GM11168 (cell line): Measurements from ENCODE around the gene FOXA2.

Source experiments
- in situ Hi-C: fragments of 300-500 bp; cut with MboI; formaldehyde crosslinking; loops from one replicate; pipeline ENCODE4 v1.12.0; 2022; ENCODE audit warnings: low sequenced_read_pairs; ENCODE audit not compliant: unreplicated experiment

The FOXA2 gene

DNA sequence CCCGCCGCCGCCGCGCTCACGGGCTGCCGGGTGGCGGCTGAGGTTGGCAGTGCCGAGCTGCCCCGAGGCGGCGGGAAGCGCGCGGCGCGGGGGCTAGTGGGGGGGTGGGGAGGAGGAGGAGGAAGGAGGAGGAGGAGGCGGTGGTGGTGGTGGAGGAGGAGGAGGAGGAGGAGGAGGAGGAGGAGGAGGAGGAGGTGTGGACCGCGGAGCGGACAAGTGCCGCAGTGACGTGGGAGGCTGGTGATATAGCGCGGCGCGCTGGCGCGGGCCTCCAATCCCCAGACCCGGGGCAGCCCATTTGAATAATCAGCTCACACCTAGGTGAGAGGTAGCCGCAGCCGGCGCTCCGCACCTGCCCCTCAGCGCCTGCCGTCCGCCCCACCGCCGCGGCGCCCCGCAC lies at the start of gene FOXA2:
Gene FOXA2, minus strand, starts transcription at position 51 of the 400 bp plus-strand sequence. CDS start 294 bp downstream, outside the sequence.
- in situ Hi-C loops: loop anchor here (25.0 kb wide), 1 partner anchor 1072 kb away; the partner anchor contains the start of gene NKX2-2

DNA sequence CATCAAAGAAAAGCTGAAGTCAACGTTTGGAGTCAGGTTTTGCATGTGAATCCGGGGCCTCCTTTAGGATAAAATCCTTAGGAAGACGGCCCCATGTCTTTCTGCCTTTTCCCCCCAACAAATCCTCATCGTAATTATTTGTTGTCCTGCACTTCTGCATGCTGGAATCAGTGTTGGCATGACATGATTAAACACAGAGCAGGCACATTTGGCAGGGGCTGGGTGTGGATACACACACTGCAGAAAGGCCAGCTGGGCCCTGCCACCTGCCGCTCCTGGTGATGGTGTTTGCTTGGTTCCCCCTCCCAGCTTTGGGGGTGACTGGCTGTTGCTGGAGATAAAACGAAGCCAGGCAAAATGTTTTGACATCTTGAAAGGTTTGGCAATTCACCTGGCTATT lies 46.3 kb upstream of the FOXA2 start:
- in situ Hi-C loops: no loop called here

DNA sequence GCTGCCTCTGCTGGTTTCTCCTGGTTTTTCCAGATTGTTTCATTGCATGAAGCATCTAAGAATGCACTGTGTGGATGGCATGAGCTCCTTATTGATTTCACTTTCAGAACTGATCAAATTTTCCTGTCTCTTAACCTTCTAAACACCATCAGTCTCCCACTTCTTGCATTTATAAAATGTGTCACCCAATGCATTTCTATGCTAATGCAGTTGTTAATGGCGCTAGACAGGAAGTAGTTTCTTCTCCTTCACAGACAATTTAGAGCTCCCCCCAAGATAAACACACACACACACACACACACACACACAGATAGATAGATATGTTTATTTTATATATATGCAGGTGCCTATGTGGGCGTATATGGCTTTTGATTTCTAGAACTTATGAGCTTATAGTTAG lies 45.6 kb upstream of the FOXA2 start:
- in situ Hi-C loops: no loop called here

DNA sequence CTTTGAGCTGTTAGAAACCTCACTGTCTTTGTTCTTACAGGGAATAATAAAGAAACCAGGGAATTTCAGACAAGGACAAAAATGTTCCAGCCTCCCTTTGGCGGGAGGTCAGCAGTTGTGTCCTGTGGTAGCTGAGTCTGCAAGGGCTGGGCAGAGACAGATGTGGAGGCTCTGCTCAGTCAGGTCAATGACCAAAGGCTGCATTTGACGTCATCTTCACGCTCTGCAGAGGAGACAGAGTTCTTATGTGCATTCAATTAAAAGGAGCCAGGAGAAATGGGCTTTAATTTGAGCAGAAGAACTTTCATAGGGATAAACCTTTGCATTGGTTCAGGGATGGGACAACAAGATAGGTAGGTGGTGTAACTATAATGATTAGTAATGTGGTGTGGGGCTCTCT lies 45.1 kb upstream of the FOXA2 start:
- in situ Hi-C loops: no loop called here

GRCh38 chr20:22626496-22626895 lies 42.1 kb upstream of the FOXA2 start:
- in situ Hi-C loops: no loop called here

DNA sequence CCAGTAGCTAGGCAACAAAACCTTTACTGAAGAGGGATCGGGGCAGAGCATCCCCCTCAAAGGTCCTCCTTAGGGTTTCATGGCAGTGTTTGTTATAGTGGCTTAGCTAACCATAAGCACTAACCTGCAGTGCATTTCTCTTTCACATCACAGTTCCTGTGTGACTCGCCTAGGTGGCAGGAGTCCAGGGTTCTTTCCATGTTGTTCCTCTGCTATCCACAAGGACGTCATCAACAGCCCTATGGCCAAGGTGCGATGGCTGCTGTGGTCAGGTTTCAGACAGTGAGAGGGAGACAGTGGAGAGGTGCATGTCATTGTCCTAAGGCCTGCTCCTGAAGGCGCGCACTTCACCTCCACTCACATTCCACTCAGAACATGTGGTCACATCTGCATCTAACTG lies 38.8 kb upstream of the FOXA2 start:
- in situ Hi-C loops: no loop called here

DNA sequence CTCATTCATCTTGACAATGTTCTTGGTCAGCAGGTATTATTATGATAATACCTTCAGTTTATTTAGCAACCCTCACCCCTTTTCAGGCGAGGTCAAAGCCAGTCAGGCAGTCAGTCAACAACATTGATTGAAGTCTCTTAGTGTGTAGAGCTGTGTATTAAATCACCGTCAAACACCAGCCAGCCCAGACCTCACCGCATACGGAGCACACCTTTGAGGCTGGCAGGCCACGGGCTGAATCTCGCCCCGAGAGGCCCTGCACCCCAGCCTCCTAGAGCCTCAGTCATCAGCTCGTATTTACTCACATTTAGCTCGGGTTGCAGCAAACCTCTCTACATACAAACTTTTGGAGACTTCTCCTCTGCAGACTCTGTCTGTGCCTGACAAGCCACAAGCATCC lies 36.0 kb upstream of the FOXA2 start:
- in situ Hi-C loops: no loop called here

DNA sequence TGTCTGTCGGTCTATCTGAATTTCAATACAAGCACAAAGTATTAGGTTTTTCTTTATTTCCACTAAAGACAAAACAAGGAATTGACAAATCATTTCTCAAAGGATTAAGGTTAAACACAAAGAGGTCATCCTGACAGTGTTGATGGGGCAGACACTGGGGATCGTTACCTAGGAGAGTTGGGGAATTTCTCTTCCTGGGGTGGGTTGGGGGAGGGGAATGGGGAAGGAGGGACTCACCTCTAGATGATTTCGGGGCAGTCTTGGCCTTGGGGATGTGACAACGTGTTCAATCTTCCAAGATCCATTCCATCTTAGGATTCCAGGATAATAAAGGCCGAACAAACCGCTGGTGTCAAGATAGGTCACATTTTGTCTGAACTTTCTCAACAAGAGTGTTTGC lies 35.4 kb upstream of the FOXA2 start:
- in situ Hi-C loops: no loop called here

DNA sequence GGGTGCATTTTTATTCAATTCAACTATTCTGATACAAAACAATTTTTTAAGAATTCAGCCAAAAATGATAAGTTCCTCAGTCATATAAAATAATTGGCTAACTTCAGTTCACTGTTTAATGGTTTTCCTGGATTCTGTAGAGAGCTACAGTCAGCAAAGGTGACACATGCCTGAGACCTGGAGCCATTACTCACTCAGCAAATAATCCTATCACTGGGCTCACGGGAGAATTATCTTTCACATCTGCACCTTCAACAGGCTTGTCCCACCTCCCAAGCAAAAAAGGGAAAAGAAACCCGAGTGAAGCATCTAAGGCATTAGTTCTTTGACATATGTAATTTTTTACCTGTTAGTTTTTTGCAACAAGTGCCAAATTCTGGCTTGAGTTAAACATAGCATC lies 34.9 kb upstream of the FOXA2 start:
- in situ Hi-C loops: no loop called here

DNA sequence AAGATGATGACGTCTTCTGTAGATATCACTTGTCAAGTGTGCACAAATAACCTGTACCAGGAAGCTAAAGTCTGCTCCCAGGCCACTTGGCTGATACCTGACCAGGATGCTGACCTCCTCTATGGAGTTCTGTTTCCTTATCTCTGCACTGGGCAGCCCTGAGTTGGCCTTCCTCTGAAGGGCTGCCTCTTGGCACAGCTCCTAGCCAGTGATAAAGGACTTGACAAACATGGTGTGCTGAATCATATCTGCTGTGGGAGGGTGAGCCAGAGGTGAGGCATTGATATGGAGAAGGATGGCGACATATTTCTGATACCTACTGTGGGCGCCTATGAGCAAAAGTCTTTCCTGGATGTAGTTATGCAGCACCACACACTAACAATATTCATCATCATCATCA lies 32.8 kb upstream of the FOXA2 start:
- in situ Hi-C loops: no loop called here

DNA sequence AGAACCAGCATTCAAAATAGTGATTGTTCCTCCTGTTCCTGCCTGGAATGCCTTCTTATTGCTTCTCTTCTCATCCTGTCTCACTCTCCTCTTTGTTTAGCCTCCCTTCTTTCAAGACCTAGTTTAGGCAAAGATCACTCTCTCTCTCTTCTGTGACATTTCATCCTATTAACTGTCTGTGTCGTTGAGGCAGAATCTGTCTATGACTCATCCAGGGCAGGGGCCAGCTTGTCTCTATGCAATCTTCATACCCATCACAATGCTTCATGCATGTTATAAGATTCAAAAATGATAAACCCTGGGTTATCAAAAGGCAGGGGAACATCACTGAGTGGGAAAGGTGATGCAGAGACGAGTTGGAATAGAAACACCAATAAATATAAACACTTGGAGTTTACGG lies 32.2 kb upstream of the FOXA2 start:
- in situ Hi-C loops: no loop called here

- in situ Hi-C loops: no loop called here
These were observed 31.1 kb upstream of the FOXA2 start for GRCh38 chr20:22615425-22615824.

DNA sequence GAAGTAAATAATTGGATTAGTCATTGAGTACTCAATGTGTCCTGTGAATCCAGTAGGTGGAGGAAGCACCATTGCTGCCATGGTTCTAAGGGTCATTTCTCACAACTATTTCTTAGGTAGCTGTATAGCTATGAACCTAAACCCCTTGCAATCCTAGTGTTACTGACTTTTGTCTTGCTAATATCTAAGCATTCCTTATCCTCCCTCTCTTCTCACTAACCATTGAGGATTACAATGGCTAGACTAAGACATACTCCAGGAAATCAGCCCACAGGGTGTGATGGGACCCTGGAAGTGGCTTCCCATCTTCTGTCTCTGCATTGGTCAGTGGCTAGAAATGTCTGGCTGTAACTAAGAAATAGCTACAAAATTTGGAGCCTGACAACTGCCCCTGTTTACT lies 27.3 kb upstream of the FOXA2 start:
- in situ Hi-C loops: no loop called here

GRCh38 chr20:22607695-22608094 lies 23.3 kb upstream of the FOXA2 start:
- in situ Hi-C loops: no loop called here

GRCh38 chr20:22604815-22605214 lies 20.4 kb upstream of the FOXA2 start:
- in situ Hi-C loops: no loop called here

DNA sequence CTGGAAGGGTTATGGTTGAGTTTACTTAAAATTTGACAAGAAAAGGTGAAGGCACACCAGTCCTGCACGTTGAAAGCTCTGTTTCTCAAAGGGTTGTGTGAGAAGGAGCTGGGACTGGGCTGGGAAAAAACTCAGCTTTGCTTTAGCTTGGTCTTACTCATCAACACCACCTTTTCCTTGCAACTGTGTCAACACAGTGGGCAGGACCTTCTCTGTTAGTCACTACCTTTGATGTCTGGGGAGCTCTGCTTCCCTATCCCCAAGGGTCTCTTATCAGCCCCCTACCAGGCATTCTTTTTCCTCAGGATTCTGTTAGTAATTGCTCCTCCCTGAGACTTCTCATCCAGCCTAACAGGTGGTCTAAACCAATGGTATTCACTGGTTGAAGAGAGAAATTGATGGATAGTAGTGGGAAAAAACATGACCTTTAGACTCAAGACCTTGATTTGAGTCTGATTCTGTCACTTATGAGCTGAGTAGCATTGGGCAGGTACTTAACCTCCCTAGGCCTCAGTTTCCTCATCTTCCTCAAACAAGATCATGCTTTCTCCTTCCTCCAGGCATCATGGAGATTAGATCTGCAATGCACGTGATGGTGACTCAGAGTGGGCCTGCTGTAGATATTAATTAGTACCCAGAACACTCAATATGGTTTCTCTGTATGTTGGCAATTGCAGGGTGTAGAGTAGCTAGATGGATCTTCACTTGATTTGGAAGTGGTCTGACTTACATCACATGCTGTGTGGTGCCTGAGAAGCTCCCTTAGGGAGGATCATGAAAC lies 17.2 kb upstream of the FOXA2 start:
- in situ Hi-C loops: no loop called here

DNA sequence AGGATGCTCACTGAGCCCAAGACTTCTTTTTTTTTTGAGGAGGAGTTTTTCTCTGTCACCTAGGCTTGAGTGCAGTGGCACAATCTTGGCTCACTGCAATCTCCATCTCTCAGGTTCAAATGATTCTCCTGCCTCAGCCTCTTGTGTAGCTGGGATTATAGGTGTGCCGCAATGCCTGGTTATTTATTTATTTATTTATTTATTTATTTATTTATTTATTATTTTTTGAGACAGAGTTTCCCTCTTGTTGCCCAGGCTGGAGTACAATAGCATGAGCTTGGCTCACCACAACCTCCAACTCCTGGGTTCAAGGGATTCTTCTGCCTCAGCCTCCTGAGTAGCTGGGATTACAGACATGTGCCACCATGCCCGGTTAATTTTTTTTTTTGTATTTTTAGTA lies 14.9 kb upstream of the FOXA2 start:
- in situ Hi-C loops: loop anchor here (25.0 kb wide), 1 partner anchor 1087 kb away; the partner anchor contains the start of gene NKX2-2

GRCh38 chr20:22597303-22597702 lies 12.9 kb upstream of the FOXA2 start:
- in situ Hi-C loops: loop anchor here (25.0 kb wide), 1 partner anchor 1085 kb away; the partner anchor contains the start of gene NKX2-2

DNA sequence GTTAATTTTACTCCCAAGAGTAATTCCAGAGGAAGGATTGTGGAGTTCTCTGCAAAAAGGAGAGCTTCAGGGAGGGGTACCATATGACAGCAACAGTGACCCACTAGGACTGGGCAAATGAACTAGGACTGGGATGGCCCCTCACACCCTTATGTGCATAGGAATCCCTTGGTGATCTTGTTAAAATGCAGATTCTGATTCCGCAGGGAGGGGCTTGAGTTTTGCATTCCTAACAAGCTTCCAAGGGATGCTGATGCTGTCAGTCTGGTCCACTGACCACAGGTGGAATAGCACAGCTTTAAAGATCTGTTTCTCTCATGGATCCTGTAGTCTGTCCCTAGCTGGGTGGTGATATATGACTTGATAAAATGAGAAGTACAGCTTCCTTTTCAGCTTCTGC lies 6.3 kb upstream of the FOXA2 start:
- in situ Hi-C loops: loop anchor here (25.0 kb wide), 1 partner anchor 1078 kb away; the partner anchor contains the start of gene NKX2-2

GRCh38 chr20:22586645-22587310 lies 2.4 kb upstream of the FOXA2 start:
- in situ Hi-C loops: loop anchor here (5.0 to 25.0 kb wide), 2 partner anchors 249 to 1074 kb away; partner anchors contain the start of gene NKX2-2

- in situ Hi-C loops: loop anchor here (5.0 to 25.0 kb wide), 2 partner anchors 249 to 1074 kb away; partner anchors contain the start of gene NKX2-2
These were observed 1.6 kb upstream of the FOXA2 start for GRCh38 chr20:22585786-22586493.
